ENCODE data around the gene SRSF4.
"Not testable (repeated sequence)": the region's sequence is repeated elsewhere in the genome, so short reads cannot be mapped to it uniquely, and the experiment has no call there.

Gene SRSF4

GRCh38 chr1:29119121-29119929, 62.4 kb downstream of the SRSF4 start:
- TF ChIP-seq ZNF274 (IDR thresholded peaks at IDR 0.05; ENCODE audit: low read depth, low read length), result no peak
- H3K4me3 ChIP-seq (ENCODE audit: low read length), result no peak overlapping the region

GRCh38 chr1:29117381-29117780, 64.3 kb downstream of the SRSF4 start:
- TF ChIP-seq ZNF274 (IDR thresholded peaks at IDR 0.05; ENCODE audit: low read depth, low read length), result no peak
- H3K4me3 ChIP-seq (ENCODE audit: low read length), result no peak overlapping the region

- no peak for TF ChIP-seq ZNF274 (IDR thresholded peaks at IDR 0.05; ENCODE audit: low read depth, low read length)
- no peak overlapping the region for H3K4me3 ChIP-seq (ENCODE audit: low read length)
Observed at GRCh38 chr1:29114654-29115053, 67.0 kb downstream of the SRSF4 start.

GRCh38 chr1:29113413-29114117, 68.1 kb downstream of the SRSF4 start:
- H3K4me3 ChIP-seq (ENCODE audit: low read length), result no peak overlapping the region

GRCh38 chr1:29112705-29113412, 68.8 kb downstream of the SRSF4 start:
- H3K4me3 ChIP-seq (ENCODE audit: low read length), result no peak overlapping the region
- TF ChIP-seq ZNF274 (IDR thresholded peaks at IDR 0.05; ENCODE audit: low read depth, low read length), result no peak

More at GRCh38 chr1:29113413-29114117, 68.1 kb downstream of the SRSF4 start:
- TF ChIP-seq ZNF274 (IDR thresholded peaks at IDR 0.05; ENCODE audit: low read depth, low read length), result no peak

- not testable (repeated sequence) for H3K4me3 ChIP-seq (ENCODE audit: low read length)
Observed at GRCh38 chr1:29108041-29108440, 73.7 kb downstream of the SRSF4 start.

- no peak overlapping the region for H3K4me3 ChIP-seq (ENCODE audit: low read length)
- TF ChIP-seq ZNF274 (IDR thresholded peaks at IDR 0.05; ENCODE audit: low read depth, low read length), result no peak
Observed at GRCh38 chr1:29105822-29106221, 75.9 kb downstream of the SRSF4 start.

- no peak overlapping the region for H3K4me3 ChIP-seq (ENCODE audit: low read length)
- no peak for TF ChIP-seq ZNF274 (IDR thresholded peaks at IDR 0.05; ENCODE audit: low read depth, low read length)
Observed at GRCh38 chr1:29100487-29100886, 81.2 kb downstream of the SRSF4 start.

- H3K4me3 ChIP-seq (ENCODE audit: low read length), result no peak overlapping the region
- no peak for TF ChIP-seq ZNF274 (IDR thresholded peaks at IDR 0.05; ENCODE audit: low read depth, low read length)
Observed at GRCh38 chr1:29099286-29099685, 82.4 kb downstream of the SRSF4 start.

Data from GM08714 (cell line).